CD4-positive, alpha-beta T cell (primary cell): ENCODE results near the gene C17orf75. TPM values are rescaled to one million over a fixed set of nuclear protein-coding genes. Genes with fewer than 3 reads are reported as not detected.
"Not testable (repeated sequence)": the region's sequence is repeated elsewhere in the genome, so short reads cannot be mapped to it uniquely, and the experiment has no call there.

Source experiments
- ATAC-seq: fragments of 200-7000 bp; cut with Tn5 transposase; one replicate; pipeline ENCODE4 v1.10.0; 2022; ENCODE audit warnings: mild to moderate bottlenecking; ENCODE audit not compliant: poor library complexity
- CTCF ChIA-PET: fragments of 350-600 bp; sonication (Branson Sonifier 250); formaldehyde crosslinking; loops from one replicate; lab custom pipeline; 2021; ENCODE audit warnings: antibody characterized with exemption, inconsistent platforms; lab: Charles Lee
- POLR2A ChIA-PET: fragments of 350-600 bp; sonication (Branson Sonifier 250); formaldehyde crosslinking; loops from one replicate; lab custom pipeline; 2021; ENCODE audit warnings: antibody characterized with exemption, inconsistent platforms; lab: Charles Lee
- DNase-seq, 14 experiments: peaks; one replicate each; pipeline ENCODE4 v3.0.0-alpha.2; 2013 to 2020; ENCODE audit warnings: mixed read lengths in 2 of 14
- H3K27ac ChIP-seq, 2 donors: one replicate each; pipeline versions ENCODE4 v1.5.1 to v1.7.0; 2013; ENCODE audit warnings: low read length in 2 of 2, low read depth in 1 of 2, mild to moderate bottlenecking in 1 of 2
- H3K27me3 ChIP-seq, 2 experiments: 1 replicate in 1 of 2; 2 replicates in 1 of 2; pipeline versions ENCODE4 v1.6.1 to v1.7.0; 2013; ENCODE audit warnings: low read length in 2 of 2, control low read depth in 1 of 2, mild to moderate bottlenecking in 1 of 2, moderate library complexity in 1 of 2; ENCODE audit not compliant: insufficient read depth in 2 of 2, control insufficient read depth in 1 of 2
- H3K36me3 ChIP-seq: one replicate; pipeline ENCODE4 v1.6.1; 2013; ENCODE audit warnings: low read length, control low read depth; ENCODE audit not compliant: insufficient read depth
- H3K4me1 ChIP-seq: one replicate; pipeline ENCODE4 v1.6.1; 2013; ENCODE audit warnings: low read length, control low read depth; ENCODE audit not compliant: insufficient read depth
- H3K4me3 ChIP-seq: one replicate; pipeline ENCODE4 v1.5.1; 2013; ENCODE audit warnings: mild to moderate bottlenecking, low read length, moderate library complexity
- H3K9me3 ChIP-seq, 2 experiments: 1 replicate in 1 of 2; 2 replicates in 1 of 2; pipeline versions ENCODE4 v1.6.1 to v1.7.0; 2013; ENCODE audit warnings: low read length in 2 of 2, mild to moderate bottlenecking in 2 of 2, control low read depth in 1 of 2, moderate library complexity in 1 of 2; ENCODE audit not compliant: control insufficient read depth in 1 of 2, insufficient read depth in 1 of 2
- H3K27ac Mint-ChIP-seq: one replicate; pipeline ENCODE4 v1.8.0; 2020; ENCODE audit warnings: mixed read lengths
- H3K27me3 Mint-ChIP-seq: one replicate; pipeline ENCODE4 v1.8.0; 2021; ENCODE audit warnings: mixed read lengths
- H3K36me3 Mint-ChIP-seq: one replicate; pipeline ENCODE4 v1.8.0; 2021; ENCODE audit warnings: low read depth, mixed read lengths
- H3K4me1 Mint-ChIP-seq: one replicate; pipeline ENCODE4 v1.8.0; 2021; ENCODE audit warnings: low read depth, mixed read lengths
- H3K4me3 Mint-ChIP-seq: one replicate; pipeline ENCODE4 v1.8.0; 2020; ENCODE audit warnings: mild to moderate bottlenecking, mixed read lengths
- H3K9me3 Mint-ChIP-seq: one replicate; pipeline ENCODE4 v1.8.0; 2020; ENCODE audit warnings: mixed read lengths
- intact Hi-C, 2 experiments: fragments of 100-400 bp; cut with DNase I in 1 of 2; cut with micrococcal nuclease in 1 of 2; formaldehyde crosslinking; loops; one replicate each; pipeline versions ENCODE4 v1.15.1 to v1.9.0; 2023 to 2025; cut with DNase I, micrococcal nuclease
- polyA plus RNA-seq, 2 donors: library from polyadenylated mRNA; unstranded; fragments of 120-200 nt; gene quantifications; one replicate each; pipeline ENCODE4 v1.2.1, GENCODE V29; 2013
- total RNA-seq, 174 experiments: library from RNA in 2 of 174; stranded (reverse) in 2 of 174; gene quantifications; one replicate each; pipeline ENCODE4 v1.2.3 and lab custom pipeline; 2021 to 2026
- TF ChIP-seq, protein P1 (sequence below): fragments of 200-600 bp; IDR thresholded peaks from one replicate; pipeline ENCODE4 v1.8.0; 2022; ENCODE audit warnings: antibody characterized with exemption, mild to moderate bottlenecking

Gene C17orf75, protein sequence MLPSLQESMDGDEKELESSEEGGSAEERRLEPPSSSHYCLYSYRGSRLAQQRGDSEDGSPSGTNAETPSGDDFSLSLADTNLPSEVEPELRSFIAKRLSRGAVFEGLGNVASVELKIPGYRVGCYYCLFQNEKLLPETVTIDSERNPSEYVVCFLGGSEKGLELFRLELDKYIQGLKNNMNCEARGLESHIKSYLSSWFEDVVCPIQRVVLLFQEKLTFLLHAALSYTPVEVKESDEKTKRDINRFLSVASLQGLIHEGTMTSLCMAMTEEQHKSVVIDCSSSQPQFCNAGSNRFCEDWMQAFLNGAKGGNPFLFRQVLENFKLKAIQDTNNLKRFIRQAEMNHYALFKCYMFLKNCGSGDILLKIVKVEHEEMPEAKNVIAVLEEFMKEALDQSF
- total RNA-seq, result 10 to 100 TPM; 12.8 to 15.9 TPM
- polyA plus RNA-seq (2013, experiment 1 of 2), result 13.4 TPM
- 13.0 TPM for polyA plus RNA-seq (2013, experiment 2 of 2)
- total RNA-seq (lab: John Stamatoyannopoulos, UW), result 7.0 to 48.0 (median 21.5) reads per million in 172 experiments

DNA sequence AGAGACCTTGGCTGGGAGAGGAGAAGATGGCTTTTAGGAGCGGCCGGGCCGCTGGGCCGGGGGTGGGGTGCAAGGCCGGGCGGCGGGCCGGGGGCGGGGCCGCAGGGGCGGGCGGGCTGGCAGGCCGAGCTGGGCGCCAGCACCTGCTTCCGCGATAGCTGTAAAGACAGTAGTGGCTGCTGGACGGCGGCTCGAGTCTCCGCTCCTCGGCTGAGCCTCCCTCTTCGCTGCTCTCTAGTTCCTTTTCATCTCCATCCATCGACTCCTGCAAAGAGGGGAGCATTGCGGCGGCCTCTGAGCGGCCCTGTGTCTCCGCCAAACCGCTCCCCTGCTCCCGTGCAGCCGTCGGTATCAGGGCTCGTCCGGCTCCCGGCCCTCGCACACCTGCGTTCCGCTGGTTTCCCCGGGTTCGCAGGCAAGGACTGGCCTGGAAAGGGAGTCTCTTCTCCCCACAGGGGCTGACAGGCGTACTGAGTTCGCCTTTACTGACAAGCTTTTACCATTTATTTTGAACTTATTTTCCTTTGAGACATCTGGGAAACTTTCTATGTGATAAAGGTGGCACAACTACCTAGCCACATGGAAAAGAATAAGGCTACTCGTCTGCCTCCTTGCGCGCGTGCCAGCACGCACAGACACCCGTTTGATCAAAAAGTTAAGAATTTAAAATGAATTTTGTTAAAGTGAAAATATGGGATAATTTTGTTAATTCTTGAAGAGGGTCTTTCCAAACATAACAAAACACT lies at the start of gene C17orf75:
Gene C17orf75, minus strand, starts transcription at position 317 of the 746 bp plus-strand sequence. Its CDS starts 34 bp downstream, at position 283.
- Histone ChIP-seq H3K36me3 (peaks cover 15% of the 10 kb centered on the region), H3K4me3 (peak within 1 kb of the TSS; percentile 67), H3K27ac (peak within 1 kb of the TSS; percentile 58 to 62), H3K9me3 (no peaks in the 10 kb centered on the region), H3K4me1 (peaks cover 19% of the 10 kb centered on the region), H3K27me3 (no peaks in the 10 kb centered on the region)
- ATAC-seq (peak; percentile 92), DNase-seq (peak; percentile 69 to 87 (median 78))
- intact Hi-C loops, result loop anchor here in 1 of 2 experiments (5.0 to 10.0 kb wide), 3 partner anchors 337 to 535 kb away; partner anchors contain the start of genes LRRC37B and MYO1D
- POLR2A ChIA-PET, result interaction anchor here (0.6 to 3.7 kb wide), 3 partner anchors 9 to 145 kb away, joined by 3 to 33 read pairs (median 4); partner anchors contain the start of genes CDK5R1 and ZNF207
- peaks cover 28% of the 10 kb centered on the region for H3K4me1 Mint-ChIP-seq
- peak within 1 kb of the TSS; percentile 99 for H3K4me3 Mint-ChIP-seq
- H3K27me3 Mint-ChIP-seq, result no peaks in the 10 kb centered on the region
- peak within 1 kb of the TSS; percentile 91 for H3K27ac Mint-ChIP-seq
- CTCF ChIA-PET, result interaction anchor here (2.1 kb wide), 1 partner anchor 9 kb away, joined by 7 read pairs; the partner anchor contains the start of gene ZNF207
- H3K9me3 Mint-ChIP-seq, result no peaks in the 10 kb centered on the region
- TF ChIP-seq, protein P1, sequence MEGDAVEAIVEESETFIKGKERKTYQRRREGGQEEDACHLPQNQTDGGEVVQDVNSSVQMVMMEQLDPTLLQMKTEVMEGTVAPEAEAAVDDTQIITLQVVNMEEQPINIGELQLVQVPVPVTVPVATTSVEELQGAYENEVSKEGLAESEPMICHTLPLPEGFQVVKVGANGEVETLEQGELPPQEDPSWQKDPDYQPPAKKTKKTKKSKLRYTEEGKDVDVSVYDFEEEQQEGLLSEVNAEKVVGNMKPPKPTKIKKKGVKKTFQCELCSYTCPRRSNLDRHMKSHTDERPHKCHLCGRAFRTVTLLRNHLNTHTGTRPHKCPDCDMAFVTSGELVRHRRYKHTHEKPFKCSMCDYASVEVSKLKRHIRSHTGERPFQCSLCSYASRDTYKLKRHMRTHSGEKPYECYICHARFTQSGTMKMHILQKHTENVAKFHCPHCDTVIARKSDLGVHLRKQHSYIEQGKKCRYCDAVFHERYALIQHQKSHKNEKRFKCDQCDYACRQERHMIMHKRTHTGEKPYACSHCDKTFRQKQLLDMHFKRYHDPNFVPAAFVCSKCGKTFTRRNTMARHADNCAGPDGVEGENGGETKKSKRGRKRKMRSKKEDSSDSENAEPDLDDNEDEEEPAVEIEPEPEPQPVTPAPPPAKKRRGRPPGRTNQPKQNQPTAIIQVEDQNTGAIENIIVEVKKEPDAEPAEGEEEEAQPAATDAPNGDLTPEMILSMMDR, result no peak
- H3K36me3 Mint-ChIP-seq, result peaks cover 30% of the 10 kb centered on the region

DNA sequence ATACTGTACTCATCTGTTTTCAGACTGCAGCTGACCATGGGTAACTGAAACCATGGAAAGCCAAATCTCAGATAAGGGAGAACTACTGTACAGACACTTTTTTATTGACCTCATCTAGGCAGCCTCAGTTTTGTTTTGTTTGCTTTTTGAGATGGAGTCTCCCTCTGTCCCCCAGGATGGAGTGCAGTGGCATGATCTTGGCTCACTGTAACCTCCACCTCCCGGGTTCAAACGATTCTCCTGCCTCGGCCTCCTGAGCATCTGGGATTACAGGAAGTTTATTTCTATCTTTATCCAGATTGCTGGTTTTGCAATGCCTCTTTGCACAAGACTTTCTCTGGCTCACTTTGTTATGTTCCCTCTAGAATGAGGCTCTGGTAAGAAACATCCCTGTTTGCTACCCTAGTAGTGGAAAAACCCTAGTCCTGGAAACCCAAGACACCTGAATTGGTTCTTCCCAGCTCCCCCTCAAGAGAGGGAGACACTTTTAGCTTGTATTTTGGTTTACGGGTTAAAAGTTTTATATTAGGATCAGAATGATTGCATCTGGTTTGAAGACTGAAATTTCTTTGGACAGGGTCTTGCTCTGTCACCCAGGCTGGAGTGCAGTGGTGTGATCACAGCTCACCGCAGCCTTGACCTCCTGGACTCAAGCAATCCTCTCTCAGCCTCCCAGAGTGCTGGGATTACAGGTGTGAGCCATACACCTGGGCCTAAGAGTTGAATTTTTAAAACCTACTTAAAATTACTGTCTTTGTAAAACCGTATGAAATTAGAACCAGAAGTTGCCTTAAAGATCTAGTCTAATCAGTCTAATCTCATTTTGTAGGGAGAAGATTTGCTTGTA lies 46.9 kb upstream of the C17orf75 start:
- Mint-ChIP-seq H3K4me1 (peaks cover 3% of the 10 kb centered on the region), H3K27me3 (no peaks in the 10 kb centered on the region), H3K36me3 (peaks cover 8% of the 10 kb centered on the region), H3K4me3 (no peak overlapping the region), H3K9me3 (no peaks in the 10 kb centered on the region), H3K27ac (peak overlapping the region; percentile 33)
- Histone ChIP-seq H3K36me3 (peaks cover 5% of the 10 kb centered on the region), H3K27ac (no peak overlapping the region), H3K4me3 (no peak overlapping the region), H3K4me1 (no peaks in the 10 kb centered on the region), H3K9me3 (no peaks in the 10 kb centered on the region), H3K27me3 (no peaks in the 10 kb centered on the region)
- DNase-seq, result no peak
- POLR2A ChIA-PET, result no interaction called here
- intact Hi-C loops, result no loop called here
- CTCF ChIA-PET, result no interaction called here
- TF ChIP-seq, protein P1, result no peak
- ATAC-seq, result no peak

DNA sequence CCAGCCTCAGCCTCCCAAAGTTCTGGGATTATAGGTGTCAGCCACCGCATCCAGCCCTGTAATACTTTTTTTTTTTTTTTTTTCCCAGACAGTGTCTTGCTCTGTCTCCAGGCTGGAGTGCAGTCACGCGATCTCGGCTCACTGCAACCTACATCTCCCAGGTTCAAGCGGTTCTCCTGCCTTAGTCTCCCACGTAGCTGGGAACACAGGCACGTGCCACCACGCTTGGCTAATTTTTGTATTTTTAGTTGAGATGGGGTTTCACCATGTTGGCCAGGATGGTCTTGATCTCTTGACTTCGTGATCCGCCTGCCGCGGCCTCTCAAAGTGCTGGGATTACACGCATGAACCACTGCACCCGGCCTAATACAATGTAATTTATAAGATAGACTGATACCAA lies 46.2 kb upstream of the C17orf75 start:
- H3K4me3 Mint-ChIP-seq, intact Hi-C loops, CTCF ChIA-PET, H3K27me3 Mint-ChIP-seq, DNase-seq, H3K27me3 ChIP-seq, H3K27ac ChIP-seq, H3K4me1 ChIP-seq, ATAC-seq, H3K9me3 Mint-ChIP-seq, H3K4me3 ChIP-seq, H3K4me1 Mint-ChIP-seq, H3K36me3 ChIP-seq, H3K9me3 ChIP-seq: not testable (repeated sequence)
- POLR2A ChIA-PET, result interaction anchor here (0.7 kb wide), 1 partner anchor 285 kb away, joined by 4 read pairs; no protein-coding TSS in a partner anchor
- H3K36me3 Mint-ChIP-seq, result peaks cover 12% of the 10 kb centered on the region
- peak overlapping the region; percentile 33 for H3K27ac Mint-ChIP-seq
